K562 (cell line): Measurements from ENCODE around the gene CLIP1. TPM values are rescaled to one million over a fixed set of nuclear protein-coding genes. Genes with fewer than 3 reads are reported as not detected.

Source experiments
- CREB5 ChIP-seq: fragments of 250-450 bp; sonication (Bioruptor Pico); IDR thresholded peaks from 2 replicates; pipeline ENCODE4 v1.5.0; 2020; ENCODE audit warnings: mild to moderate bottlenecking
- ELF2 ChIP-seq: fragments of 250-450 bp; sonication (Bioruptor Pico); IDR thresholded peaks from 2 replicates; pipeline ENCODE4 v1.5.0; 2021; ENCODE audit warnings: mild to moderate bottlenecking
- ERF ChIP-seq: fragments of 450-650 bp; formaldehyde crosslinking; IDR thresholded peaks from 2 replicates; pipeline ENCODE4 v1.4.0; 2020; ENCODE audit warnings: mild to moderate bottlenecking, mixed read lengths
- IRF2 ChIP-seq: sonication (generic); formaldehyde crosslinking; IDR thresholded peaks from 2 replicates; pipeline ENCODE4 v1.8.1; 2022; ENCODE audit warnings: mild to moderate bottlenecking, missing genetic modification reagents
- MEF2A ChIP-seq: IDR thresholded peaks from 2 replicates; pipeline ENCODE4 v1.6.1; 2011; ENCODE audit warnings: low read depth, mild to moderate bottlenecking, low read length, moderate library complexity; ENCODE audit not compliant: control insufficient read depth
- NBN ChIP-seq: fragments of 450-650 bp; IDR thresholded peaks from 2 replicates; pipeline ENCODE4 v1.6.1; 2016; ENCODE audit warnings: low read depth, mild to moderate bottlenecking
- POLR2AphosphoS5 ChIP-seq: IDR thresholded peaks from 2 replicates; pipeline ENCODE4 v1.6.1; 2011; ENCODE audit warnings: mild to moderate bottlenecking, low read depth, low read length, moderate library complexity; ENCODE audit not compliant: control insufficient read depth, insufficient read depth
- POLR2G ChIP-seq: fragments of 200-400 bp; formaldehyde crosslinking; IDR thresholded peaks from 2 replicates; pipeline ENCODE4 v1.6.1; 2017; ENCODE audit warnings: low read depth, mild to moderate bottlenecking, antibody characterized with exemption, low read length, moderate library complexity
- SPI1 ChIP-seq: IDR thresholded peaks from 2 replicates; pipeline ENCODE4 v1.6.1; 2011; ENCODE audit warnings: low read depth, low read length, control low read depth, borderline replicate concordance
- TRIM24 ChIP-seq, 2 experiments: fragments of 450-650 bp; IDR thresholded peaks; 2 replicates each; pipeline ENCODE4 v1.6.1; 2016
- ZFPM2 ChIP-seq: fragments of 250-450 bp; sonication (Bioruptor Pico); IDR thresholded peaks from 2 replicates; pipeline ENCODE4 v1.5.1; 2022; ENCODE audit warnings: mild to moderate bottlenecking
- ZSCAN29 ChIP-seq: fragments of 450-650 bp; IDR thresholded peaks from 2 replicates; pipeline ENCODE4 v1.6.1; 2017
- polyA plus RNA-seq, 8 experiments: library from polyadenylated mRNA; depleted of rRNA in 4 of 8; stranded (reverse) in 5 of 8; unstranded in 3 of 8; fragments of >200 nt; fragmentation: Nextera tagmentation in 2 of 8; fragmentation: Illumina TruSeq in 1 of 8; extraction: Ambion mirVana in 2 of 8; extraction: Trizol in 1 of 8; gene quantifications; 2 replicates each; pipeline versions ENCODE4 v1.2.1 to v1.2.3, GENCODE V29; 2011 to 2014; ENCODE audit warnings: inconsistent platforms in 1 of 8, missing spikeins in 1 of 8
- total RNA-seq, 7 experiments: library from RNA; depleted of rRNA in 6 of 7; stranded (reverse); fragments of >200 nt in 6 of 7; fragmentation: Illumina TruSeq in 2 of 7; extraction: Trizol in 2 of 7; gene quantifications; 2 replicates each; pipeline versions ENCODE4 v1.2.1 to v1.2.3, GENCODE V29; 2011 to 2021; ENCODE audit warnings: low replicate concordance in 1 of 7
- TF ChIP-seq, protein P1 (sequence below): fragments of 200-400 bp; formaldehyde crosslinking; IDR thresholded peaks from 2 replicates; pipeline ENCODE4 v1.6.1; 2017; ENCODE audit warnings: mild to moderate bottlenecking, low read depth, low read length, moderate library complexity
- TF ChIP-seq, protein P2 (sequence below): fragments of 450-650 bp; formaldehyde crosslinking; IDR thresholded peaks from 2 replicates; pipeline ENCODE4 v1.4.0; 2020; ENCODE audit warnings: mild to moderate bottlenecking, mixed read lengths
- TF ChIP-seq, protein P3 (sequence below): fragments of 150-350 bp; IDR thresholded peaks from 2 replicates; pipeline ENCODE4 v1.6.1; 2014; ENCODE audit warnings: low read depth, mild to moderate bottlenecking, low read length, borderline replicate concordance
- TF ChIP-seq, protein P4 (sequence below): fragments of 450-650 bp; formaldehyde crosslinking; IDR thresholded peaks from 2 replicates; pipeline ENCODE4 v1.4.0; 2020; ENCODE audit warnings: mild to moderate bottlenecking, moderate library complexity
- TF ChIP-seq, protein P5 (sequence below): fragments of 250-450 bp; sonication (Bioruptor Pico); IDR thresholded peaks from 2 replicates; pipeline ENCODE4 v1.5.0; 2021

Gene CLIP1
- total and polyA plus RNA-seq, 9 of the 15 experiments (the other 6 are each of a cell fraction or from before 2014, with no cell fraction given) = 5.8 to 33.9 (median 27.6) TPM

DNA sequence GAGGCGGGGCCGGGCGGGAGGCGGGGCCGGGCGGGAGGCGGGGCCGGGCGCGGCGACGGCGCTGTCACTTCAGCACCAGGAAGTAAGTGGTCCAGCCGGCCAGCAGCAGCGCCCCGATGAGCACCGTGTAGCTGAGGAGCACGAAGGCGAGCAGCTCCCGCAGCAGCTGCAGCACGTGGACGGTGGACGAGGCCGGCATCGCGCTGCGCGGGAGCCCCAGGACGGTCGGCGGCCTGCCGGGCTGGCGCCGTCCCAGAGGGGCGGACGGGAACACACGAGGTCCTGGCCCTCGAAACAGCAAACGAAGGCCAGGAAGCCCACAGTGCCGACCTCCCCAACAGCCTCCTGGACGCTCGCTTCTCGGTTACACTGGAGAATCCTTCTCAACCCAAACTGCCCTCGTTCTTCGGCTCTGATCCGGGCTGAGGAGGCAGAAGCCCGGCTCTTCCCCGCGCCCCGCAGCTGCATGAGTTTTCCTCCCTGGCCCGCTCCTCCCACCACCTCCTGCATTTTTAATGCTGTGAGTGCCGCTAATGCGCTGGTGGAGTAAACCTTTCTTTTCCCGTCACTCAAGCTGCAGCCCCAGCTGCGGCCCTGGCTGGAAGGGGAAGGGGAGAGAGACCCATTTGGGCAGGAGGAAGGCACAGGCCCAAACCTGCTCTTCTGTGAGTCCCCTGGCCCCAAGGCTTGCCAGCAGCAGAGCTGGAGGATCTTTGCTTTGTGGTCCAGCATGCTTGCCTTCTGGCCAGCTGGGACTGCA is 195.9 kb downstream of the CLIP1 start (continued):
- TF ChIP-seq SPI1 = no peak
- TF ChIP-seq ERF (CRISPR knock-in tag) = 0 out of 2 replicates have a peak, but pooled peaks have one; percentile 74
- TF ChIP-seq POLR2AphosphoS5 = no peak
- no peak for TF ChIP-seq NBN
- no peak for TF ChIP-seq TRIM24 (IDR thresholded peaks at IDR 0.05)
- TF ChIP-seq POLR2G = no peak
- TF ChIP-seq, protein P1, sequence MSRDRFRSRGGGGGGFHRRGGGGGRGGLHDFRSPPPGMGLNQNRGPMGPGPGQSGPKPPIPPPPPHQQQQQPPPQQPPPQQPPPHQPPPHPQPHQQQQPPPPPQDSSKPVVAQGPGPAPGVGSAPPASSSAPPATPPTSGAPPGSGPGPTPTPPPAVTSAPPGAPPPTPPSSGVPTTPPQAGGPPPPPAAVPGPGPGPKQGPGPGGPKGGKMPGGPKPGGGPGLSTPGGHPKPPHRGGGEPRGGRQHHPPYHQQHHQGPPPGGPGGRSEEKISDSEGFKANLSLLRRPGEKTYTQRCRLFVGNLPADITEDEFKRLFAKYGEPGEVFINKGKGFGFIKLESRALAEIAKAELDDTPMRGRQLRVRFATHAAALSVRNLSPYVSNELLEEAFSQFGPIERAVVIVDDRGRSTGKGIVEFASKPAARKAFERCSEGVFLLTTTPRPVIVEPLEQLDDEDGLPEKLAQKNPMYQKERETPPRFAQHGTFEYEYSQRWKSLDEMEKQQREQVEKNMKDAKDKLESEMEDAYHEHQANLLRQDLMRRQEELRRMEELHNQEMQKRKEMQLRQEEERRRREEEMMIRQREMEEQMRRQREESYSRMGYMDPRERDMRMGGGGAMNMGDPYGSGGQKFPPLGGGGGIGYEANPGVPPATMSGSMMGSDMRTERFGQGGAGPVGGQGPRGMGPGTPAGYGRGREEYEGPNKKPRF = no peak
- TF ChIP-seq ZFPM2 = no peak
- no peak for TF ChIP-seq ZSCAN29
- no peak for TF ChIP-seq CREB5 (CRISPR knock-in tag)
- TF ChIP-seq, protein P2, sequence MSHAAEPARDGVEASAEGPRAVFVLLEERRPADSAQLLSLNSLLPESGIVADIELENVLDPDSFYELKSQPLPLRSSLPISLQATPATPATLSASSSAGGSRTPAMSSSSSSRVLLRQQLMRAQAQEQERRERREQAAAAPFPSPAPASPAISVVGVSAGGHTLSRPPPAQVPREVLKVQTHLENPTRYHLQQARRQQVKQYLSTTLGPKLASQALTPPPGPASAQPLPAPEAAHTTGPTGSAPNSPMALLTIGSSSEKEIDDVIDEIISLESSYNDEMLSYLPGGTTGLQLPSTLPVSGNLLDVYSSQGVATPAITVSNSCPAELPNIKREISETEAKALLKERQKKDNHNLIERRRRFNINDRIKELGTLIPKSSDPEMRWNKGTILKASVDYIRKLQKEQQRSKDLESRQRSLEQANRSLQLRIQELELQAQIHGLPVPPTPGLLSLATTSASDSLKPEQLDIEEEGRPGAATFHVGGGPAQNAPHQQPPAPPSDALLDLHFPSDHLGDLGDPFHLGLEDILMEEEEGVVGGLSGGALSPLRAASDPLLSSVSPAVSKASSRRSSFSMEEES (CRISPR knock-in tag) = no peak
- TF ChIP-seq MEF2A = no peak
- TF ChIP-seq ELF2 (CRISPR knock-in tag) = 0 out of 2 replicates have a peak, but pooled peaks have one; percentile 43
- TF ChIP-seq, protein P3, sequence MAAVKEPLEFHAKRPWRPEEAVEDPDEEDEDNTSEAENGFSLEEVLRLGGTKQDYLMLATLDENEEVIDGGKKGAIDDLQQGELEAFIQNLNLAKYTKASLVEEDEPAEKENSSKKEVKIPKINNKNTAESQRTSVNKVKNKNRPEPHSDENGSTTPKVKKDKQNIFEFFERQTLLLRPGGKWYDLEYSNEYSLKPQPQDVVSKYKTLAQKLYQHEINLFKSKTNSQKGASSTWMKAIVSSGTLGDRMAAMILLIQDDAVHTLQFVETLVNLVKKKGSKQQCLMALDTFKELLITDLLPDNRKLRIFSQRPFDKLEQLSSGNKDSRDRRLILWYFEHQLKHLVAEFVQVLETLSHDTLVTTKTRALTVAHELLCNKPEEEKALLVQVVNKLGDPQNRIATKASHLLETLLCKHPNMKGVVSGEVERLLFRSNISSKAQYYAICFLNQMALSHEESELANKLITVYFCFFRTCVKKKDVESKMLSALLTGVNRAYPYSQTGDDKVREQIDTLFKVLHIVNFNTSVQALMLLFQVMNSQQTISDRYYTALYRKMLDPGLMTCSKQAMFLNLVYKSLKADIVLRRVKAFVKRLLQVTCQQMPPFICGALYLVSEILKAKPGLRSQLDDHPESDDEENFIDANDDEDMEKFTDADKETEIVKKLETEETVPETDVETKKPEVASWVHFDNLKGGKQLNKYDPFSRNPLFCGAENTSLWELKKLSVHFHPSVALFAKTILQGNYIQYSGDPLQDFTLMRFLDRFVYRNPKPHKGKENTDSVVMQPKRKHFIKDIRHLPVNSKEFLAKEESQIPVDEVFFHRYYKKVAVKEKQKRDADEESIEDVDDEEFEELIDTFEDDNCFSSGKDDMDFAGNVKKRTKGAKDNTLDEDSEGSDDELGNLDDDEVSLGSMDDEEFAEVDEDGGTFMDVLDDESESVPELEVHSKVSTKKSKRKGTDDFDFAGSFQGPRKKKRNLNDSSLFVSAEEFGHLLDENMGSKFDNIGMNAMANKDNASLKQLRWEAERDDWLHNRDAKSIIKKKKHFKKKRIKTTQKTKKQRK = no peak
- TF ChIP-seq, protein P4, sequence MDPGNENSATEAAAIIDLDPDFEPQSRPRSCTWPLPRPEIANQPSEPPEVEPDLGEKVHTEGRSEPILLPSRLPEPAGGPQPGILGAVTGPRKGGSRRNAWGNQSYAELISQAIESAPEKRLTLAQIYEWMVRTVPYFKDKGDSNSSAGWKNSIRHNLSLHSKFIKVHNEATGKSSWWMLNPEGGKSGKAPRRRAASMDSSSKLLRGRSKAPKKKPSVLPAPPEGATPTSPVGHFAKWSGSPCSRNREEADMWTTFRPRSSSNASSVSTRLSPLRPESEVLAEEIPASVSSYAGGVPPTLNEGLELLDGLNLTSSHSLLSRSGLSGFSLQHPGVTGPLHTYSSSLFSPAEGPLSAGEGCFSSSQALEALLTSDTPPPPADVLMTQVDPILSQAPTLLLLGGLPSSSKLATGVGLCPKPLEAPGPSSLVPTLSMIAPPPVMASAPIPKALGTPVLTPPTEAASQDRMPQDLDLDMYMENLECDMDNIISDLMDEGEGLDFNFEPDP (CRISPR knock-in tag) = no peak
- peak; percentile 85; the same call in 1 of the 2 replicates for TF ChIP-seq IRF2 (CRISPR knock-in tag)
- TF ChIP-seq, protein P5, sequence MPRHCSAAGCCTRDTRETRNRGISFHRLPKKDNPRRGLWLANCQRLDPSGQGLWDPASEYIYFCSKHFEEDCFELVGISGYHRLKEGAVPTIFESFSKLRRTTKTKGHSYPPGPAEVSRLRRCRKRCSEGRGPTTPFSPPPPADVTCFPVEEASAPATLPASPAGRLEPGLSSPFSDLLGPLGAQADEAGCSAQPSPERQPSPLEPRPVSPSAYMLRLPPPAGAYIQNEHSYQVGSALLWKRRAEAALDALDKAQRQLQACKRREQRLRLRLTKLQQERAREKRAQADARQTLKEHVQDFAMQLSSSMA (CRISPR knock-in tag) = no peak
